ENCODE measurements around the gene WDR55.

DNA sequence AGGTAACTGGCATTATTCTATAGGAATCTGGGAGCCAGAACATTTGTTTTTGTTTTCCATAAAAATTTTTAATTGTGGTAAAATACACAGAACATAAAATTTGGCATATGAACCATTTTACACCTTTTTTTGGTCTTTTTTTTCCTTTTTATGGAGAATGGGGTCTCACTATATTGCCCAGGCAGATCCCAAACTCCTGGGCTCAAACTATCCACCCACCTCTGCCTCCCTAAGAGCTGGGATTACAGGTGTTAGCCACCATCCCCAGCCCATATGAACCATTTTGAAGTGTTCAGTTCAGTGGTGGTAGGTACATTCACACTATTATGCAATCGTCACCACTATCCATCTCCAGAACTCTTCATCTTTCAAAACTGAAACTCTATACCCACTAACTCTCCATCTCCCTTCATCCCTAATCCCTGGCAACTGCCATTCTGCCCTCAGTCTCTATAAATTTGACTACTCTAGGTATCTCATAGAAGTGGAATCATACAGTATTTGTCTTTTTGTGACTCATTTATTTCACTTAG, 48.9 kb downstream of the WDR55 start:
- TF ChIP-seq CTCF (IDR thresholded peaks at IDR 0.05) (no peak), POLR2A (IDR thresholded peaks at IDR 0.05) (no peak), POLR2AphosphoS5 (IDR thresholded peaks at IDR 0.05) (no peak)

All from stomach (tissue), 4 donors.